HUES64 (cell line): ENCODE data around the gene SLC25A21.
A peak's percentile ranks its signal among the peaks of the same experiment; 100 is the strongest.

Source experiments
- H3K27ac ChIP-seq: 2 replicates; pipeline ENCODE4 v1.7.0; 2013; ENCODE audit warnings: low read depth, low read length, inconsistent platforms
- H3K27me3 ChIP-seq: 2 replicates; pipeline ENCODE4 v1.6.1; 2013; ENCODE audit warnings: mild to moderate bottlenecking, low read length; ENCODE audit not compliant: insufficient read depth
- H3K36me3 ChIP-seq: 2 replicates; pipeline ENCODE4 v1.6.1; 2013; ENCODE audit warnings: mild to moderate bottlenecking, low read length; ENCODE audit not compliant: insufficient read depth
- H3K4me1 ChIP-seq: 2 replicates; pipeline ENCODE4 v1.6.1; 2013; ENCODE audit warnings: mild to moderate bottlenecking, low read length, moderate library complexity; ENCODE audit not compliant: insufficient read depth
- H3K4me3 ChIP-seq: 2 replicates; pipeline ENCODE4 v1.5.1; 2013; ENCODE audit warnings: mild to moderate bottlenecking, low read length, moderate library complexity
- H3K9ac ChIP-seq: 2 replicates; pipeline ENCODE4 v1.6.1; 2013; ENCODE audit warnings: mild to moderate bottlenecking, low read depth, low read length
- H3K9me3 ChIP-seq: 2 replicates; pipeline ENCODE4 v1.6.1; 2013; ENCODE audit warnings: low read depth, low read length; ENCODE audit not compliant: insufficient read depth
- WGBS: fragments of 150-250, 120-280 bp; methylation state at CpG from one replicate; pipeline ENCODE4 v1.1.7; 2013; ENCODE audit warnings: missing lambda C conversion rate; 5-methylcytosine and 5-hydroxymethylcytosine counted together

The SLC25A21 gene

DNA sequence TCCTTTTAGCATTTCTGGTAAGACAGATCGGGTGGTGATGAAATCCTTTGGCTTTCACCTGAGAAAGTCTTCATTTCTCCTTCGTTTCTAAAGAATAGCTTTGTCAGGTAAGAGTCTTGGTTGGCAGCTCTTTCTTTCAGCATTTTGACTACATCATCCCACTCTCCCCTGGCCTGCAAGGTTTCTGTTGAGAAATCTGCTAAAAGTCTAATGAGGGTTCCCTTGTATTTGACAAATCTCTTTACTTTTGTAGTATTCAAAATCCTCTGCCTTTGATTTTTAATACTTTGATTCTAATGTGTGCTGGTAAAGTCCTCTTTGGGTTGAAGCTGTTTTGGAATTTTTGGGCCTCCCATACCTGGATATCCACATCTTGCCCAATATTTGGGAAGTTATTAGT lies 390.5 kb downstream of the SLC25A21 start:
- WGBS = 97% methylated on average over 2 of the region's 2 CpGs
- H3K27ac ChIP-seq = no peak overlapping the region
- no peak overlapping the region for H3K4me3 ChIP-seq
- H3K9me3 ChIP-seq = peaks cover 3% of the 10 kb centered on the region; the same call in 1 of the 2 replicates
- no peaks in the 10 kb centered on the region for H3K4me1 ChIP-seq
- no peaks in the 10 kb centered on the region for H3K27me3 ChIP-seq
- H3K9ac ChIP-seq = no peak overlapping the region
- no peaks in the 10 kb centered on the region for H3K36me3 ChIP-seq

GRCh38 chr14:36773558-36773957 lies 398.8 kb downstream of the SLC25A21 start:
- H3K4me3 ChIP-seq = no peak overlapping the region
- H3K27me3 ChIP-seq = no peaks in the 10 kb centered on the region
- peaks cover 7% of the 10 kb centered on the region; the same call in 1 of the 2 replicates for H3K4me1 ChIP-seq
- WGBS = 81% methylated on average over 2 of the region's 3 CpGs
- H3K9me3 ChIP-seq = no peaks in the 10 kb centered on the region
- H3K9ac ChIP-seq = no peak overlapping the region
- H3K27ac ChIP-seq = no peak overlapping the region
- no peaks in the 10 kb centered on the region for H3K36me3 ChIP-seq

GRCh38 chr14:36773136-36773540 lies 399.3 kb downstream of the SLC25A21 start:
- H3K9me3 ChIP-seq = no peaks in the 10 kb centered on the region
- no peak overlapping the region for H3K27ac ChIP-seq
- H3K4me3 ChIP-seq = no peak overlapping the region
- H3K4me1 ChIP-seq = peaks cover 11% of the 10 kb centered on the region; the same call in 1 of the 2 replicates
- WGBS = 47% methylated on average over 3 of the region's 3 CpGs
- H3K27me3 ChIP-seq = no peaks in the 10 kb centered on the region
- no peak overlapping the region for H3K9ac ChIP-seq
- no peaks in the 10 kb centered on the region for H3K36me3 ChIP-seq

GRCh38 chr14:36771028-36771640 lies 401.3 kb downstream of the SLC25A21 start:
- Histone ChIP-seq H3K9me3 (no peaks in the 10 kb centered on the region), H3K4me3 (no peak overlapping the region), H3K27ac (no peak overlapping the region), H3K4me1 (peaks cover 20% of the 10 kb centered on the region; the same call in 1 of the 2 replicates), H3K9ac (no peak overlapping the region), H3K36me3 (no peaks in the 10 kb centered on the region), H3K27me3 (no peaks in the 10 kb centered on the region)
- WGBS = 91% methylated on average over 3 of the region's 4 CpGs

DNA sequence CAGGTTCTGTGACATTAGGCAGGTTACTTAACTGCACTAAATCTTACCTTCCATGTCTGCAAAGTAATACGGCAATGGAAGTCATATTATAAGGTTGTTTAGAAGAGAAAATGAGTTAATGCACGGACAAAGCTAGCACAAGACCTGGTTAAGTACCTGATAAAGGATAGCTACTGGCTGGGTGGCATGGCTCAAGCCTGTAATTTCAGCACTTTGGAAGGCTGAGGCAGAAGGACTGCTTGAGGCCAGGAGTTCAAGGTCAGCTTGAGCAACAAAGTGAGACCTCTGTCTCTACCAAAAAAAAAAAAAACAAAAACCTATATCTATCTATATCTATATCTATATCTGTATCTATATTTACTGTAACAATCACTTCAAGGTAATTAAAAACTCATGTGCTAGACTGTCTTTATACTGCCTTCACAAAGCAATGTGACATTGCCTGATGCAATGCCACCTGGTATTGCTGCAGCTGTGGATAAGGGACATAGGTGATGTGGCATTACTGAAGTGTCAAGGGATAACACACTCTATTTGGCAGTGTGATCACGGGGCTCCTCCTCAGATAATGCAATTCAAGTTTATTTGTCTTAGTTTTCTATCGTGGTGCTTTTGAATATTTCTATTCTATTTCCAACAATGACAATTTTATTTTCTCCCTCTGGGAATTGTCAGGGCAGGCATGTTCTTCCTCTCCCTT lies 403.6 kb downstream of the SLC25A21 start:
- Histone ChIP-seq H3K4me3 (no peak overlapping the region), H3K9ac (no peak overlapping the region), H3K36me3 (no peaks in the 10 kb centered on the region), H3K9me3 (no peaks in the 10 kb centered on the region), H3K27ac (no peak overlapping the region), H3K27me3 (no peaks in the 10 kb centered on the region), H3K4me1 (peaks cover 24% of the 10 kb centered on the region; the same call in 1 of the 2 replicates)
- 97% methylated on average over 4 of the region's 4 CpGs for WGBS

- H3K4me3 ChIP-seq = no peak overlapping the region
- H3K27me3 ChIP-seq = no peaks in the 10 kb centered on the region
- WGBS = 59% methylated on average over 7 of the region's 7 CpGs
- no peaks in the 10 kb centered on the region for H3K9me3 ChIP-seq
- H3K36me3 ChIP-seq = no peaks in the 10 kb centered on the region
- H3K27ac ChIP-seq = peak overlapping the region; percentile 13; the same call in 1 of the 2 replicates
- H3K9ac ChIP-seq = no peak overlapping the region
- peaks cover 23% of the 10 kb centered on the region; the same call in 1 of the 2 replicates for H3K4me1 ChIP-seq
Observed at GRCh38 chr14:36767603-36768281, 404.7 kb downstream of the SLC25A21 start.

DNA sequence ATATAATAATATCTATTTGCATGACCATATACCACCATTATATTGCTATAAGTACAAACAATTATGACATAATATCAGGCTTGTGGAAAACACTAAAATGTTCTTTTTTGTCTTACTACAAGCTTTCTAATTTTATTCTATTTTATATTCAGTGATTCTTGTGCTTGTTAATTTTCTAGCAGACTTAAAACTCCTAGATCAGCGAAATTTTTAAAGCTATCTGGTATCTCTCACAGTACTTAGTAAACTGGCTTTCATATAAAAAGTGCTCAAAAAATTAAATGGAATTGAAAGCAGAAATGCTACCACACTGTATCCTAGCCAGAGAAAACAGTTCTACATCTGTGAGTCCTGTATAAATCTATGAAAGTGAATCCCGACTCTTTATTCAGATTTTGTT lies 405.4 kb downstream of the SLC25A21 start:
- Histone ChIP-seq H3K4me3 (no peak overlapping the region), H3K9me3 (no peaks in the 10 kb centered on the region), H3K9ac (no peak overlapping the region), H3K36me3 (no peaks in the 10 kb centered on the region), H3K4me1 (peaks cover 23% of the 10 kb centered on the region; the same call in 1 of the 2 replicates), H3K27ac (no peak overlapping the region), H3K27me3 (no peaks in the 10 kb centered on the region)
- 98% methylated on average over 2 of the region's 2 CpGs for WGBS

DNA sequence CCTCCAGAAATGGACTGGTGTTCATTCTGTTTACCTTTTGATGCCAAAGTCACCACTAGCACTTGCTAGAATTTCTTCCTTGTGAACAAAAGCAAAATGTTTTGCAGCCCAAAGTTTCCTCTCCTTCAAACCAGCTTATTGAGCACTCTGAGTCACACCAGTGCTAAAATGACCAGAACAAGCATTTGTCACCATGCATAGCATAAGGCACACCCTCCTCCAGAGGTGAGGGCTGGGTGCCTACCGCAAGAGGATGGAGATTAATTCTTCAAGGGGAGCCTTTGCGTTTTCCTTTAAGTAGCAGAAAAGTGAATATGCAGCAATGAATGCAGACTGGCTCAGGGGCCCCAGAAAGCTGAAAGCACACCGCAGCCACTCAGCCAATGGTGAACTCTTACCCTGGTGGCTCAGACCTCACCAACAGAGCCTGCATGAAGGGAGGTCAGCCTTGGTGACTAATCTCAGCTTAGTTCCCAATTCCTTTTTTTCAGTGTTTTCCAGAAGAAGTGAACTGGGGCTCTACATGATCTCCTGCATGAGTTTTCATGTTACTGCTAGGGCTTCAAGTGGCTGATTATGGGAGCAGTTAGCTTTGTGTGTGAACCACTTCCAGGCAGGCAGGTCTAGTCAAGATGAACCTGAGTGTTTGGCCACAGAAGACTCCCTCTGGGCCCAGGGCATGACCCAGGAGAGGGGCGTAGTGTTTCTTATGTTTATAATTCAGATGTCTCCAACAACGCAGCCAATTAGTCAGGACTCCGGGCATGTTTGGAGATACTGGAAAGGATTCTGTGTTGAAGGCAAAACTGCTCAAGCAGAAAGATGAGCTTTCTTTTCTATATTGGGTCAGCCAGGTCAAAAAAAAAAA lies 414.4 kb downstream of the SLC25A21 start:
- H3K4me3 ChIP-seq = no peak overlapping the region
- no peak overlapping the region; the same call in 1 of the 2 replicates for H3K9ac ChIP-seq
- H3K27ac ChIP-seq = no peak overlapping the region
- 0 out of 2 replicates have a peak, but pooled peaks cover 7% of the 10 kb centered on the region for H3K9me3 ChIP-seq
- no peaks in the 10 kb centered on the region for H3K27me3 ChIP-seq
- WGBS = 69% methylated on average over 6 of the region's 6 CpGs
- no peaks in the 10 kb centered on the region for H3K36me3 ChIP-seq
- peaks cover 8% of the 10 kb centered on the region; the same call in 1 of the 2 replicates for H3K4me1 ChIP-seq

DNA sequence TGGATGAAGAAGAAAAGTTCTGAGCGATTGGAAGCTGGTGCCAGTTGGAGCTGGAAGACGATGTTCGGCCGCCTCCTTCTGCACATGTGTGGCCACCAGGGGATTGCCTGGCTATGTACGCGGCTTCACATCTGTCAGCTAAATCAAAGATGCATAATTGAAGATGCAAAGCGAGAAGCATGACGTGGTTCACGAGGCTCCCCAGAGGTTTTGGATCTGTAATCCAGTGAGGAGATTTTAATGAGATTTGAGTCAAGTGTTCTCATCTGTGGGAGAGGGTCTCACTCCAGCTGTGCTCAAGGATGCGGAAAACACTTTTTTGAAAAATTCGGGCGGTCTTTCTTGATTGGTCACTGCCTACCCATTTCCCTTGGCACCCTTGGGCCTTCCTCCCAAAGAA lies 416.2 kb downstream of the SLC25A21 start:
- no peak overlapping the region for H3K27ac ChIP-seq
- peaks cover 8% of the 10 kb centered on the region; the same call in 1 of the 2 replicates for H3K4me1 ChIP-seq
- no peaks in the 10 kb centered on the region for H3K36me3 ChIP-seq
- no peaks in the 10 kb centered on the region for H3K27me3 ChIP-seq
- 95% methylated on average over 12 of the region's 12 CpGs for WGBS
- no peak overlapping the region for H3K4me3 ChIP-seq
- H3K9ac ChIP-seq = no peak overlapping the region
- 0 out of 2 replicates have a peak, but pooled peaks cover 8% of the 10 kb centered on the region for H3K9me3 ChIP-seq

DNA sequence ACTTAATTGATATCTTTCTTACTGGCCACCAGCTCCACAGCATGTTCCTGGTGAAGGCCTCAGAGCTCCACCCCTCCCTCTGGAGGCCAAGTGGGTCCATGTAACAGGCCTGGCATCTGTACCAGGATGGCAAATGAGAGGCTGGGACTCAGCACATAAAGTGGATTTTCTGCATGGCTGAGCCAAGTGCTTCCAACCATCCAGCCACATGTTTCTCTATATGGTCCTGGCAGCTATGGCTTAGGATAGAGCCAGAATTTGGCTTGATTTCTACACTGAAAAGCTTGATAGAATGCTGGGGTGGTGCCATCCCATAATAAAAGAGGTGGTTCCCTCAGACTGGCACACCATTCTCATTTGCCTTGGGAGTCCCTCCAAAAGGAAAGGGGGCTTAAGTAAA lies 416.6 kb downstream of the SLC25A21 start:
- Histone ChIP-seq H3K4me1 (peaks cover 8% of the 10 kb centered on the region; the same call in 1 of the 2 replicates), H3K9ac (no peak overlapping the region), H3K27ac (no peak overlapping the region), H3K27me3 (no peaks in the 10 kb centered on the region), H3K4me3 (no peak overlapping the region), H3K9me3 (0 out of 2 replicates have a peak, but pooled peaks cover 8% of the 10 kb centered on the region), H3K36me3 (no peaks in the 10 kb centered on the region)
